Measurements from ENCODE around the gene ASCL4.
A peak's percentile ranks its signal among the peaks of the same experiment; 100 is the strongest.
"Not testable (repeated sequence)": the region's sequence is repeated elsewhere in the genome, so short reads cannot be mapped to it uniquely, and the experiment has no call there.

Gene ASCL4, protein sequence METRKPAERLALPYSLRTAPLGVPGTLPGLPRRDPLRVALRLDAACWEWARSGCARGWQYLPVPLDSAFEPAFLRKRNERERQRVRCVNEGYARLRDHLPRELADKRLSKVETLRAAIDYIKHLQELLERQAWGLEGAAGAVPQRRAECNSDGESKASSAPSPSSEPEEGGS
- 0 reads per million in 3 experiments for total RNA-seq

DNA sequence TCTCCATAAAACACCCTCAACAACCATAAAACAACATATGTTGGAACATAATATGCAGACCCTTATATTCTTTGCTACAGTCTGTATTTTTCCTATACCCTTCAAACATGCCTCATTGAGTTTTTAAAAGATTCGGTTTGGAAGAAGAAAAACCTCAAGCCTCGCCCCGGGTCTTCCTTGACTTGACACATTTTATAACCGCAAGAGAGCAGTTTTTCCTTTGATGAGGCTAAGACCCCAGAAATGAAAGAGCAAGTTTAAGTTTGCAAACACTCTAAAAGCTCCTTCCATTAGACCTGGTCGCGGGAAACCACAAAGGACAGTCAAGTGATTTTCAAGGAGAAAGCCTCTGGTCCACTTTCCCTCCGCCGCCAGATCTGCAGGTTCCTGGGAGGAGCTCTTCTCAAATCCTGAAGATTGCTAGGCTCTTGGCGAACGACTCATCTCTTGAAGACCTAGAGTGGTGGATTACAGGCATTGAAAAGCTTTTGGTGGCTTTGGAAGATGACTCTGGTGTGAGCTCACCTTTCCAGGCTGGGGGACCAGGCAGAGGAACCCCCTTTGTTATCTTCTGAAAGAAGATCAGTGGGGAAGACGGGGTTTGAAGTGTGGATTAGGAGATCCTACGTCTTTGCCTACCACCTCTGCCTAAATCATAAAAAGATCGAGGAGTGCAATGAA, at the start of gene ASCL4:
Gene ASCL4, plus strand, starts transcription at position 356 of the 681 bp plus-strand sequence. CDS start 515 bp downstream, outside the sequence.
- DNase-seq, result no peak

DNA sequence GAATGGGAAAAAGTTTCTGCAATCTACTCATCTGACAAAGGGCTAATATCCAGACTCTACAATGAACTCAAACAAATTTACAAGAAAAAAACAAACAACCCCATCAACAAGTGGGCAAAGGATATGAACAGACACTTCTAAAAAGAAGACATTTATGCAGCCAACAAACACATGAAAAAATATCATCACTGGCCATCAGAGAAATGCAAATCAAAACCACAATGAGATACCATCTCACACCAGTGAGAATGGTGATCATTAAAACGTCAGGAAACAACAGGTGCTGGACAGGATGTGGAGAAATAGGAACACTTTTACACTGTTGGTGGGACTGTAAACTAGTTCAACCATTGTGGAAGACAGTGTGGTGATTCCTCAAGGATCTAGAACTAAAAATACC, 47.2 kb upstream of the ASCL4 start:
- DNase-seq, result not testable (repeated sequence)

DNA sequence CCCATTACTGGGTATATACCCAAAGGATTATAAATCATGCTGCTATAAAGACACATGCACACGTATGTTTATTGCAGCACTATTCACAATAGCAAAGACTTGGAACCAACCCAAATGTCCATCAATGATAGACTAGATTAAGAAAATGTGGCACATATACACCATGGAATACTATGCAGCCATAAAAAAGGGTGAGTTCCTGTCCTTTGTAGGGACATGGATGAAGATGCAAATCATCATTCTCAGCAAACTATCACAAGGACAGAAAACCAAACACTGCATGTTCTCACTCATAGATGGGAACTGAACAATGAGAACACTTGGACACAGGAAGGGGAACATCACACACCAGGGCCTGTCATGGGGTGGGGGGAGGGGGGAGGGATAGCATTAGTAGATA, 46.8 kb upstream of the ASCL4 start:
- DNase-seq, result not testable (repeated sequence)

DNA sequence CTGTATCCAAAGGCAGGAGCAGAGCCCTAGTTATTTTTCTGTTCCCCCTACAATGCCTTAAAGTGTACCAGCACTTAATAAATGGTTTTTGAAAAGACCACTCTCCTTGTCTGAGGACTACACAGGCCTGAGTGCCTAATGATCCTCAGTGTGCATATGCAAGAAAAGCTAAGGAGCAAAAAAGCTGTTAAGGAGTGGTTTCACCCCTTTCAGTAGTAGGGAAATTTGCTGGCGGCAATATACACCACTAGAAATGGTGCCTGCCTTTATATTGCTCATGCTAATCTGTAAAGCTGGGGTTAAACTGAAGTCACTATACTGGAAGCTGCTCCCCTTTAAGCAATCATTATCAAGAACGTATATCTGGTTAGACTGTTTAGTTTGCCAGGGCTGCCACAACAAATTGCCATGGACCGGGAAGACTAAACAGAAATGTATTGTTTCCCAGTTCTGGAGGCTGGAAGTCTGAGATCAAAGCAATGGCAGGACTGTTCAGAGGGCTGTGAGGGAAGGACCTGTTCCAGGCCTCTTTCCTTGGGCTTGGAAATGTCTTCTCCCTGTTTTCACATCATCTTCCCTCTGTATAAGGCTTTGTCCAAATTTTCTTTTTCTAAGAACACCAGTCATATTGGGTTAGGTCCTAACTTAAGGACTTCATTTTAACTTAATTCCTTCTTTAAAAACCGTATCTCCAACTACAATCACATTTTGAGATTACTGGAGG, 43.7 kb upstream of the ASCL4 start:
- no peak for DNase-seq

DNA sequence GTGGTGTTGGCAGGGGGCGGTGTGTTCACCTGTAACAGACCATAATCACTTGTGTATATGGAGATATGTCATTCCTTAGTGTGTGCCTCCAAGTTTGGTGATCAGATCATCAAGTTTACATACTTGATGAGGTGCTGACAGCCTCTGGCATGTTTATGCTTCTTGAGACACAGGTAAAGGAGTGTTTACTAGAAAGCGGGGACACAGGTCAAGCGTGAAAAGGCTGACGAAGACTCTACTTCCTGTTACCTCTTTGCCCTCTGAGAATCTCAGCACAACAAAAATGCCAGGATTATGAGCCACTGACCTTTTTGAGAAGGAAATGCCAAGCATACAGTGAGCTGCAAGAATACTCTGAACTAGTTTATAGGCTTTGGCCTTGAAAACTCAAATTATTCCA, 43.1 kb upstream of the ASCL4 start:
- DNase-seq, result no peak

DNA sequence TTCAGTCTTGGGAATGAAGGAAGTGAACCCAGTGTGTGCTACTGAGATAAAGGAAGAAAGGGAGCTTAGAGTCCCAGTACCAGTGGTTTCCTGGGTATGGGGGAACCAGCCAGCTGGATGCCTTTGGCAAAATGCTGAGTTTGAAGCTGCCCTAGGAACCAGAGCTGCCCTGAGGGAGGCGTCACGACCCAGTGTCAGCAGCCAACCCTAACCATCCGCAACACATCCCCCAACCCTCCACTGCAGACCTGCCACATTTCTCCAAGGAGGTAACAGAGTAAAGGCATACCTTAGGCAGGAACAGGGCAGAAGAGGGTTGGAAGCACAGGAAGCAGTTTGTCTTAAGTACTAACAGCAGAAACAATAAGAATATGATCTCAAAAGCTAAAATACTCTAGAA, 42.1 kb upstream of the ASCL4 start:
- DNase-seq, result no peak

DNA sequence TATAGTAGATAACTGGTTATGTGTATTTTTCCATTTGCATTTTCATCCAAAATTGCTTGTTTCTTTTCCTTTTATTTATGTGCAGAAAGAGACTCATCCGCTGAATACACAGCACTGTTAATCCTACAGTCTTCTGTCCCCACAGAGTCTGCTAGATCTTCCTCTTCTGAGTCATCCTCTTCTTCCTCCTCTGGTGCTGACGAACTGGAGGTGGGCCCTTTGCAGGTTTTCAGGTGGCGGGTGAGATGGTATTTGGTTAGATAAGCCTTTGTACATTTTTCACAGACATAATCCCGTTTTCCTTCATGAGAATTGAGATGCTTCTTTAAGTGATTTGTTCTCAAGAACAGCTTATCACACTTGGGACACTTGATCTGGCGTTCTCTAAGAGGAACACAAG, 40.4 kb upstream of the ASCL4 start:
- no peak for DNase-seq

DNA sequence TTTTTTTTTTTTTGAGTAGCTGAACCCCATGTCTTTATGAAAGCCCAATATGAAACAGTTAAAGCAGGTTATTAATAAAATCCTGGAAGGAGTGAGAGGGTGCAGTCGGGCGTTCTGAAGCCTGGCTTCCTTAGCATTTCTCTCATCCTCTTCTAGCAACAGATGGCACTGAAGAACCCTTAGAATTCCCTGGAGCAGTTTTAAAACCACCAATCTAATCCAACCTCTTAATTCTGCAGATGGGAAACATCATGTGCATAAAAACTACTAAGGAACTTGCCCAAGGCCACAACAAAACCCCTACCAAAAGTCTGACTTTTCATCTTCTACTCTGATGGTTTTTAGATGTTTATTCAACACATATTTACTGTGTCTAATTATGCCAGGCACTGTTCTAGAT, 38.7 kb upstream of the ASCL4 start:
- no peak for DNase-seq

DNA sequence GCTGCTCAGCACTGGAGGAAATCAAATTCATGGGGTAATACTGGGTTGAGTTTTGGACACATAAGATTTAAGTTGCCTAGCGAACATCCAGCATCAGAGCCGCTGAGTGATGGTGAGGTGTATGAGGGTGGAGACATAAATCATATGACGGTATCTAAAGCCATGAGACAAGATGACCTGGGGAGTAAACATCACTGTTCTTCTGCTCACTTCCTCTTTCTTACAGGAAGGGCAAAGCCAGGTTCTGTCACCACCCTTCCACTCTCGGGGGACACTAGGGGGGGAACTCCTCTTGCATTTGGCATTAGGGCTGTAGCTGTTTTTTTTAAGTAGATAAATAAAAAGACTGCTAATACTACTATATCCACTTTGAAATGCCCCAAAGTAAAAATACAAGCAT, 37.6 kb upstream of the ASCL4 start:
- DNase-seq, result no peak

DNA sequence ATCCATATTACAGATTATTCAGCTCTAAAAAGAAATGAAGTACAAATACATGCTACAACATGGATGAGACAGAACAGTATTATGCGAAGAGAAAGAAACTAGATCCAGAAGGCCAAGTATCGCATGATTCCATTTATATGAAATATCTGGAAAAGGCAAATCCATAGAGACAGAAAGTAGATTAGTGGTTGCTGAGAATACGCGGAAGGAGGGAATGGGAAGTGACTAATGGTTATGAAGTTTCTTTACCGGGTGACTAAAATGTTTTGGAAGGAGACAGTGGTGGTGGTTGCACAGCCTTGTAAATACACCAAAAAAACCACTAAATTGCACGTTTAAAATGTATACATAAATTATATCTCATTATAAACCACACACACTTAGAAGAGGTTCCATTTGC, 26.0 kb upstream of the ASCL4 start:
- DNase-seq, result no peak

DNA sequence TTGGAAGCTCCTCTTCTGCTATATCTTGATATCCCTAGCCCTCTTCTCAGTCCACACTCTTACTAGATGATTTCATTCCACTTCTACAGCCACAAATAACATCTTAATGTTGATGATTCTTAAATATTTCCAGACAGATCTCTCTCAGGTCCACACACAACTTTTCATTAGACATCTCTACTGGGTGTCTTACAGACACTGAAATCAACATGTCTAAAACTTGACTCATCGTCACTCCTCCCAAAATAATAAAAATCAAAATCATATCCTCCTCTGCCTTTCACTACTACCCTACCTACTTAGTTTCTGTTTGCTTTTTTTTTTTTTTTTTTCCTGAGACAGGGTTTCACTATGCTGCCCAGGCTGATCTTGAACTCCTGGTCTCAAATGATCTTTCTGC, 25.4 kb upstream of the ASCL4 start:
- DNase-seq, result no peak

DNA sequence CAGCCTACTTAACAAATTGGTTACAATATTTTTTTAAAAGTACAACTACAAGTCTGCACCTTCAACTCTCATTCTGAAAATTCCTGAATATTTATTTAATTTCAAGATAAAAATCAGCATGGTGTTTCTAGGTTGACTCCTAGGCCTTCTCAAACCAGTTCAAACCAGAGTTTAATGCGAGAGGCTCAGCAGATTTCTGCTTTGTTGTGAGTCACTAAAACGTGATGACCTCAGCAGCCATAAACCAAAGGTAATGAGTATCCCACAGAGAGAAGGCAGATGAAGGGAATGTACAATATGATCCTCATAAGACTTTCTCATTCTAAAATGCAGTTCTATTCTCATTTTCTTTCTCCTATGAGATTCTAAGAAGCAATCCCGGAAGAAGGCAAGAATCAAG, 15.1 kb upstream of the ASCL4 start:
- DNase-seq, result no peak

DNA sequence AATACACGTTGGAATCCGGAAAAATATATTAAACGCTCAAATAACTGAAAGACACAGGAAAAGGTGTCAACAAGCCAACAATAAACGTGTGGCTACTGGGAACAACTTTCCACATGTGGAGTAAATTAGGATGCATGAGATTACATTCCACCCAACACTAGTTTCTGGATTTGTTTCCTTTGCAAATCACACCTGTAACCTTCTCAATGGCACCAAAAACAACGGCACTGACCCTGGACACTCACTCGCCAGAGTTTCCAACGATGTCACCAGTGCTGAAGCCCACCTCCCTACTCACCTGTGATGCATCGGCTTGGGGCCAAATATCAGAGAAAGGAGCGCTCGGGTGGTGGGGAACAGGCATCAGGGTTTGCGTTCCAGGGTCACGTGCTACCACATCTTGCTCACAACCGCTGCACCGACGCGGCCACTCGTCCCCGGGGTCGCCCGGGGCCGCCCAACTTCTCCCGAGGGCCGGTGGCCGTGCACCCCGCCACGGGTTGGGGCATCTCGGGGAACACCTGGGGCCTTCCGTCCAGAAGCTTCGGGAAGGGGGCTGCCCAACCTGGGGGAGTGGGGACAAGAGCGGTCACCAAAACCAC, 14.2 kb upstream of the ASCL4 start:
- peak; percentile 17 for DNase-seq

DNA sequence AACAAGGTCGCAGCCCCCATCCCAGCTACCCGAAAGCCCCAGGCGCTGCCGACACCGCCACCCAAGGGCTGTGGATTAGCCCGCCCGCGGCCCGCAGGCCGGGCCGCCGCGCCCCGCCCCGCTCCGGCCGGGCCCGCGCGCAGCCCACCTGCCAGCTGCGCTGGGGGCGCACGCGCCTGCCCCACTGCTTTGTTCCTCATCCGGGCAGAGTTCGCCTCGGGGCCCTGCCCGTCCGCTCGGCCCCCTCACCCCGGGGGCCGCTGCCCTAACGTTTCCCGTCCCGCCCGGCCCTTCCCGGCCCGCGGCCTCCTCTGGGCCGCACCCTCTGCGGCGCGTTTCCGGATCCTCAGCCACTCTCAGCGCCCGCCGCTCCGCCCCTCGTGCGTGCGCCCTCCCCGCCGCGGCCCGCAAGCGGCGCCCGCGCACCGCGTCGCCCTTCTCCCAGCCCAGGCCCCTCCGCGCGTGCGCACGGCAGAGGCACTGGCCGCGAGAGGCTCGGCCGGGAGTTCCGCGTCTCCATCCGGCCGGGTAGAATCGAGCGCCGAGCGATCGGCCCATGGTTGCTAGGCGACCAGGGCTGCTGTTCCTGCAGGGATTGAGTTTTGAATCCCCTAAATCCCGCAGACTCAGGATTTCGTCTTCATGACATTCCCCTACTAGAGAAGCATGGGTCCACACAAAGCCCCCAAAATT, 13.5 kb upstream of the ASCL4 start, which contains the start of gene PRDM4:
Gene PRDM4, minus strand, starts transcription at position 329 of the 693 bp plus-strand sequence. CDS start 622 bp downstream, outside the sequence.
- peak; percentile 92 for DNase-seq

DNA sequence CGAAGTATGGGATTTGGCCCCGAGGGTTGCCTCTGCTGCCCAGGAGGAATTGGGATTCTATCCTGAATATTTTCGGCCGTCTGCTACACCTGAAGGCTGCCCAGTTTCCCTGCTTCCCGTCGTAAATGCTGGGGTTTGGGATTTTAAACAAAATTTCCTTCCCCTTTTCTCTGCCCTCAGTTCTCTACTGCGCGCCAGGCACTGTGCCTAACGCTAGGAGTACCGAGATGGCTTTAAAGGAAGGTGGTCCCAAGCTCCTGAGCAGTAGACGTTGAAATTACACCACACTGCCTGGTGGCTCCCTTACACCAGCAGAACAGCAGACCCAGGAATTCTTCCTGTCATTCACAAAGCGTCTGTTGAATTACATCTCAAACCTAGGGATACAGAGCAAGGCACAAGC, 13.0 kb upstream of the ASCL4 start:
- DNase-seq, result no peak

DNA sequence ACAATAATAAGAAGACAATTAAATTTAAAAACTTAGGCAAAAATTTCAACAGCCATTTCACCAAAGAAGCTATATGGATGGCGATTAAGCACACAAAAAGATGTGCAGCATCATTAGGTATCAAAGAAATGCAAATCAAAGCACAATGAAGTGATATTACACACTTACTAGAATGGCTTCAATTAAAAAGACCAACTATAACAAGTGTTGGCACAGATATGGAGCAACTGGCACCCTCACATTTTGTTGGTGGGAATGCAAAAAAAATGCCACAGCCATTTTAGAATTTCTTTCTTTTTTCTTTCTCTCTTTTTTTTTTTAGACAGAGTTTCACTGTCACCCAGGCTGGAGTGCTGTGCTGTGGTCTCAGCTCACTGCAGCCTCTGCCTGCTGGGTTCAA, 11.6 kb upstream of the ASCL4 start:
- DNase-seq, result no peak

DNA sequence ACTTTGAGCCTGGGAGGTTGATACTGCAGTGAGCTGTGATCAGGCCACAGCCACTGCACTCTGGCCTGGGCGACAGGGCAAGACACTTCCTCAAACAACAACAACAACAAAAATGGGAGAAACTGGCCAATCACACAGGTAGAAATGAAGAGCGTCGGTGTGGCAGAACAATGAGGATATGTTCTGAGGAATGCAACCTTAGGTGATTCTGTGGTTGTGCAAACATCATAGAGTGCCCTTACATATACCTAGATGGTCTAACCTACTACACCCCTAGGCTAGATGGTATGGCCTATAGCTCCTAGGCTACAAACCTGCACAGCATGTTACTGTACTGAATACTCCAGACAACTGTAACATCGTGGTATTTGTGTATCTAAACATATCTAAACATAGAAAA, 9.9 kb upstream of the ASCL4 start:
- no peak for DNase-seq

DNA sequence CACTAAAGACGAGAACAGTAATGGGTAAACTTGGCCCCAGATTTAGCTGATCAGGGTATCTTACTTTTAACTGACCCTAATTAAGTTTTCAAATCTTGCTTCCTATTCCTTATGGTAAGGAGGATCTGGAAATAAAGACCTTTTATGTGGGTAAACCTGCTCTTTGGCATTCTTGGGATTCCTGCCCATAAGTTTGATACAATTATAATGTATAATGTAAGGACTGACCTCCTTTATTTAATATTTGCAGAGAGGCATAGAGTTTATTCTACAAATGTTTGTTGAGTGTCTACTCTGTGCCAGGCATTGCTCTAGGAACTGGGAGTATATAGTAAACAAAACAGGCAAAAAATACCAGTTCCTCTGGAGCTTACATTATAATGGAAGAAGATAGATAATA, 9.2 kb upstream of the ASCL4 start:
- DNase-seq, result no peak

DNA sequence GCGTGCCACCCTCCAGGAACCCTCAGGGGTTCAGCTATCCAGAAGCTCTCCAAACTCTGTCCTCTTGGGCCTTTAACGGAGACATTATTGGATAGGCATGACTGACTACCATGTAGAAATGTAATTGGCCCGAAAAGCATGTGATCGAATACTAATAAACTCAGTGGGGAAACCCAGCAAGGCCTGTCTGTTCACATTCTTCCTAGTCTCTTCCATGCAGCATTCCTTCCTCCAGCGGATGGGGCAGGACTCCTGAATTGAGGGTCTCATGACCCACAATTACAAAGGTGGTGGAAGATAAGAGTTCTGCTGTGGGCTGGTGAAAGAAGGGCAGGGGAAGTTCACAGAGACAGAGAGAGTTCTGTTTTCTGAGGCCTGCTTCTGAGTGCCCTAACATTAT, 7.0 kb upstream of the ASCL4 start:
- DNase-seq, result no peak

DNA sequence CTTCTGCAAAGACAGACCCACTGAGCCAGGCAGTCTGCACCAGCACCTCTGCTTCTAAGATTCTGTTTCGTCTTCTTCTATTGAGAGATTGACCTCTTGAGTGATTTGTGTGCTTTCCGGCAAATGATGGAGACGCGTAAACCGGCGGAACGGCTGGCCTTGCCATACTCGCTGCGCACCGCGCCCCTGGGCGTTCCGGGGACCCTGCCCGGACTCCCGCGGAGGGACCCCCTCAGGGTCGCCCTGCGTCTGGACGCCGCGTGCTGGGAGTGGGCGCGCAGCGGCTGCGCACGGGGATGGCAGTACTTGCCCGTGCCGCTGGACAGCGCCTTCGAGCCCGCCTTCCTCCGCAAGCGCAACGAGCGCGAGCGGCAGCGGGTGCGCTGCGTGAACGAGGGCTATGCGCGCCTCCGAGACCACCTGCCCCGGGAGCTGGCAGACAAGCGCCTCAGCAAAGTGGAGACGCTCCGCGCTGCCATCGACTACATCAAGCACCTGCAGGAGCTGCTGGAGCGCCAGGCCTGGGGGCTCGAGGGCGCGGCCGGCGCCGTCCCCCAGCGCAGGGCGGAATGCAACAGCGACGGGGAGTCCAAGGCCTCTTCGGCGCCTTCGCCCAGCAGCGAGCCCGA, 703 bp downstream of the ASCL4 start:
- no peak for DNase-seq

DNA sequence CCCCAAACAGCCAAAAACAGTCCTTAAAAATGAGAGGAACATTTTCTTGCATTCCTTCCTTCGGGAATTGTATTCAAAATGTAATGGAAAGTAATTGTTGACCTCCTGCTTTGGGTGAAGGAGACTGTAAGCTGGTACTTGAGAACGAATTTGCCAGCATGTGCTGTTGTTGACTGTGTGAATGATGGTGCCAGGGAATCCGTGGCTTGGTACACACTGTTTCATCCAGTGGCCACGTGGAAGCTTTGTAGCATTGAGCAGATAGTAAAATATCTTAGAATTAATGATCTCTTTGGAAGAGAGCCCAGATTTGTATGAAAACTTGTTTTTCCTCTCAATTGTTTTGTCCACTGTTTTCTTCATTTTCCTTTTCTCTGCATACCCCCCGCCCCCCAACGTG, 1.7 kb downstream of the ASCL4 start:
- no peak for DNase-seq

DNA sequence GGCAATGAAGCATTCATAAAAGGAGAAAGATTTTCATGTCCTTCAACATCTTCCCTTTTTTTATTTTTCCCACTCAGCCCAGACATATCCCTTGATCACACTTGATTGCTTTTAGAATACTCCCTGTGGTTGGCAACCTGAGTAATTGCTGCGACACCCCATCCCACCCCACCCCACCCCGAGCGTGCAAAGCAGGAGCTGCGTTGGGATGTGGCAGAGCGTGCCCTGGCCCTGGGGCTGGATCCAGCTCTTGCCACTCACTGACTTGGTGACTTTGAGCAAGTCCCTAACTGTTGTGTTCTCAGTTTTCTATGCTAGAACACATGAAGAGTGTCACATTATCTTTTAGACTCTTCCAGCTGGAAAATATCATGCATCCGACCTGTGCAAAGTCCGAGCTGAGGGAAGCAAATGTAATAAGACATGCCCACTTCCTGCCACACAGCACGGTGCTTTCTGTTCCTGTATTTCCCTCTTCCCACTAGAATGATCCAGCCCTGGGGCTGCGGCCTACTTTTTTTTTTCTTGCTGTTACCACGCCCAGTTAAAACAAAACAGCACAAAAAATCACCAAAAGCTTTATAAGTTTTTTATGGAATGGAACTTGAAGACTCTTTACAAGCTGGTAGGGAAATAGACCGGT, 4.0 kb downstream of the ASCL4 start:
- DNase-seq, result no peak
